ENCODE measurements around the gene DCBLD1. TPM values are rescaled to one million over a fixed set of nuclear protein-coding genes. Genes with fewer than 3 reads are reported as not detected.

The DCBLD1 gene
- total and polyA plus RNA-seq, 4 donors = 10.0 to 38.1 (median 13.0) TPM

- no peaks in the 10 kb centered on the region for H3K27me3 ChIP-seq (ENCODE audit: control insufficient read depth in 3 of 3, insufficient read depth in 3 of 3, low read length in 2 of 3)
- ATAC-seq (ENCODE audit: insufficient read depth, low FRiP score) (no peak), DNase-seq (no peak)
- H3K9ac ChIP-seq (ENCODE audit: insufficient read depth in 1 of 2, low read length in 2 of 2) = no peak overlapping the region
- H3K4me3 ChIP-seq = no peak overlapping the region
- H3K9me3 ChIP-seq (ENCODE audit: control insufficient read depth in 4 of 4, insufficient read depth in 3 of 4, low read length in 3 of 4) = no peaks in the 10 kb centered on the region
- H3K4me1 ChIP-seq (ENCODE audit: control insufficient read depth in 5 of 5, insufficient read depth in 5 of 5, low read length in 5 of 5) = peaks cover 0 to 4% (median 0%) of the 10 kb centered on the region in 5 donors
- 67 to 73% methylated on average over 4 of the region's 4 CpGs for WGBS, 2 donors
- no peak overlapping the region for H3K27ac ChIP-seq (ENCODE audit: low read depth in 1 of 2, low read length in 1 of 2)
- no peak for TF ChIP-seq CTCF (IDR thresholded peaks at IDR 0.05; ENCODE audit: control extremely low read depth, extremely low read depth)
- peaks cover 0 to 5% (median 4%) of the 10 kb centered on the region in 4 donors for H3K36me3 ChIP-seq (ENCODE audit: control insufficient read depth in 4 of 4, insufficient read depth in 4 of 4, low read length in 4 of 4)
Measured at GRCh38 chr6:117559299-117559698, 76.8 kb downstream of the DCBLD1 start.

- Histone ChIP-seq H3K36me3 (ENCODE audit: control insufficient read depth in 4 of 4, insufficient read depth in 4 of 4, low read length in 4 of 4) (peaks cover 3 to 12% (median 4%) of the 10 kb centered on the region in 4 donors), H3K4me3 (no peak overlapping the region), H3K4me1 (ENCODE audit: control insufficient read depth in 5 of 5, insufficient read depth in 5 of 5, low read length in 5 of 5) (peaks cover 0 to 4% (median 0%) of the 10 kb centered on the region in 5 donors), H3K9me3 (ENCODE audit: control insufficient read depth in 4 of 4, insufficient read depth in 3 of 4, low read length in 3 of 4) (no peaks in the 10 kb centered on the region), H3K27ac (ENCODE audit: low read depth in 1 of 2, low read length in 1 of 2) (no peak overlapping the region), H3K9ac (ENCODE audit: insufficient read depth in 1 of 2, low read length in 2 of 2) (no peak overlapping the region), H3K27me3 (ENCODE audit: control insufficient read depth in 3 of 3, insufficient read depth in 3 of 3, low read length in 2 of 3) (no peaks in the 10 kb centered on the region)
- no peak for TF ChIP-seq CTCF (IDR thresholded peaks at IDR 0.05; ENCODE audit: control extremely low read depth, extremely low read depth)
- ATAC-seq (ENCODE audit: insufficient read depth, low FRiP score) (no peak), DNase-seq (no peak)
- WGBS, 2 donors = 78 to 91% methylated on average over 3 of the region's 3 CpGs
Measured at GRCh38 chr6:117561128-117561527, 78.7 kb downstream of the DCBLD1 start.

- H3K9ac ChIP-seq (ENCODE audit: insufficient read depth in 1 of 2, low read length in 2 of 2) = no peak overlapping the region
- 84 to 94% methylated on average over 1 of the region's 1 CpG for WGBS, 2 donors
- no peak overlapping the region for H3K4me3 ChIP-seq
- no peaks in the 10 kb centered on the region for H3K27me3 ChIP-seq (ENCODE audit: control insufficient read depth in 3 of 3, insufficient read depth in 3 of 3, low read length in 2 of 3)
- no peaks in the 10 kb centered on the region for H3K9me3 ChIP-seq (ENCODE audit: control insufficient read depth in 4 of 4, insufficient read depth in 3 of 4, low read length in 3 of 4)
- DNase-seq (no peak), ATAC-seq (ENCODE audit: insufficient read depth, low FRiP score) (no peak)
- no peak for TF ChIP-seq CTCF (IDR thresholded peaks at IDR 0.05; ENCODE audit: control extremely low read depth, extremely low read depth)
- no peaks in the 10 kb centered on the region for H3K4me1 ChIP-seq (ENCODE audit: control insufficient read depth in 5 of 5, insufficient read depth in 5 of 5, low read length in 5 of 5)
- no peak overlapping the region for H3K27ac ChIP-seq (ENCODE audit: low read depth in 1 of 2, low read length in 1 of 2)
- peaks cover 5 to 28% (median 8%) of the 10 kb centered on the region in 4 donors for H3K36me3 ChIP-seq (ENCODE audit: control insufficient read depth in 4 of 4, insufficient read depth in 4 of 4, low read length in 4 of 4)
Measured at GRCh38 chr6:117564681-117565080, 82.2 kb downstream of the DCBLD1 start.

GRCh38 chr6:117568247-117568646 is 85.8 kb downstream of the DCBLD1 start:
- WGBS, 2 donors = 99% methylated on average over 2 of the region's 2 CpGs
- H3K4me1 ChIP-seq (ENCODE audit: control insufficient read depth in 5 of 5, insufficient read depth in 5 of 5, low read length in 5 of 5) = no peaks in the 10 kb centered on the region
- H3K9me3 ChIP-seq (ENCODE audit: control insufficient read depth in 4 of 4, insufficient read depth in 3 of 4, low read length in 3 of 4) = no peaks in the 10 kb centered on the region
- no peak overlapping the region for H3K4me3 ChIP-seq
- H3K27ac ChIP-seq (ENCODE audit: low read depth in 1 of 2, low read length in 1 of 2) = no peak overlapping the region
- no peak for TF ChIP-seq CTCF (IDR thresholded peaks at IDR 0.05; ENCODE audit: control extremely low read depth, extremely low read depth)
- ATAC-seq (ENCODE audit: insufficient read depth, low FRiP score) (no peak), DNase-seq (no peak)
- H3K27me3 ChIP-seq (ENCODE audit: control insufficient read depth in 3 of 3, insufficient read depth in 3 of 3, low read length in 2 of 3) = no peaks in the 10 kb centered on the region
- peaks cover 4 to 40% (median 13%) of the 10 kb centered on the region in 4 donors for H3K36me3 ChIP-seq (ENCODE audit: control insufficient read depth in 4 of 4, insufficient read depth in 4 of 4, low read length in 4 of 4)
- no peak overlapping the region for H3K9ac ChIP-seq (ENCODE audit: insufficient read depth in 1 of 2, low read length in 2 of 2)

Measured in lung (tissue), 12 donors.